ENCODE data around the gene TBX4. TPM values are rescaled to one million over a fixed set of nuclear protein-coding genes. Genes with fewer than 3 reads are reported as not detected.

TBX4 gene
- total and polyA plus RNA-seq, 2 donors from 2014 or later: not detected

- peak in 1 of 5 donors; percentile 33 for DNase-seq
- no peak overlapping the region for H3K4me3 ChIP-seq (ENCODE audit: low read length in 3 of 3)
- H3K27ac ChIP-seq (ENCODE audit: low read depth in 2 of 2, low read length in 2 of 2): no peak overlapping the region
- intact Hi-C loops (cut with DNase I): no loop called here
- H3K9ac ChIP-seq (ENCODE audit: low read length in 3 of 3): no peak overlapping the region
- TF ChIP-seq, protein P1, sequence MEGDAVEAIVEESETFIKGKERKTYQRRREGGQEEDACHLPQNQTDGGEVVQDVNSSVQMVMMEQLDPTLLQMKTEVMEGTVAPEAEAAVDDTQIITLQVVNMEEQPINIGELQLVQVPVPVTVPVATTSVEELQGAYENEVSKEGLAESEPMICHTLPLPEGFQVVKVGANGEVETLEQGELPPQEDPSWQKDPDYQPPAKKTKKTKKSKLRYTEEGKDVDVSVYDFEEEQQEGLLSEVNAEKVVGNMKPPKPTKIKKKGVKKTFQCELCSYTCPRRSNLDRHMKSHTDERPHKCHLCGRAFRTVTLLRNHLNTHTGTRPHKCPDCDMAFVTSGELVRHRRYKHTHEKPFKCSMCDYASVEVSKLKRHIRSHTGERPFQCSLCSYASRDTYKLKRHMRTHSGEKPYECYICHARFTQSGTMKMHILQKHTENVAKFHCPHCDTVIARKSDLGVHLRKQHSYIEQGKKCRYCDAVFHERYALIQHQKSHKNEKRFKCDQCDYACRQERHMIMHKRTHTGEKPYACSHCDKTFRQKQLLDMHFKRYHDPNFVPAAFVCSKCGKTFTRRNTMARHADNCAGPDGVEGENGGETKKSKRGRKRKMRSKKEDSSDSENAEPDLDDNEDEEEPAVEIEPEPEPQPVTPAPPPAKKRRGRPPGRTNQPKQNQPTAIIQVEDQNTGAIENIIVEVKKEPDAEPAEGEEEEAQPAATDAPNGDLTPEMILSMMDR (IDR thresholded peaks at IDR 0.05; ENCODE audit: borderline replicate concordance, extremely low read depth, insufficient read depth): no peak
- H3K4me1 ChIP-seq (ENCODE audit: control insufficient read depth in 2 of 3, insufficient read depth in 2 of 3, low read depth in 1 of 3, low read length in 3 of 3): no peaks in the 10 kb centered on the region
- no peaks in the 10 kb centered on the region for H3K9me3 ChIP-seq (ENCODE audit: control insufficient read depth in 2 of 3, insufficient read depth in 1 of 3, low read length in 3 of 3)
- FAIRE-seq: no peak
- H3K27me3 ChIP-seq (ENCODE audit: control insufficient read depth, insufficient read depth, low read length): no peaks in the 10 kb centered on the region
- no peaks in the 10 kb centered on the region for H3K36me3 ChIP-seq (ENCODE audit: control insufficient read depth in 2 of 3, insufficient read depth in 3 of 3, low read length in 3 of 3)
Observed at GRCh38 chr17:61480414-61480807, 28.2 kb downstream of the TBX4 start.

- intact Hi-C loops (cut with DNase I): no loop called here
- Histone ChIP-seq H3K4me1 (ENCODE audit: control insufficient read depth in 2 of 3, insufficient read depth in 2 of 3, low read depth in 1 of 3, low read length in 3 of 3) (no peaks in the 10 kb centered on the region), H3K9me3 (ENCODE audit: control insufficient read depth in 2 of 3, insufficient read depth in 1 of 3, low read length in 3 of 3) (no peaks in the 10 kb centered on the region), H3K4me3 (ENCODE audit: low read length in 3 of 3) (no peak overlapping the region), H3K9ac (ENCODE audit: low read length in 3 of 3) (no peak overlapping the region), H3K36me3 (ENCODE audit: control insufficient read depth in 2 of 3, insufficient read depth in 3 of 3, low read length in 3 of 3) (no peaks in the 10 kb centered on the region), H3K27me3 (ENCODE audit: control insufficient read depth, insufficient read depth, low read length) (no peaks in the 10 kb centered on the region), H3K27ac (ENCODE audit: low read depth in 2 of 2, low read length in 2 of 2) (no peak overlapping the region)
- FAIRE-seq (no peak), DNase-seq (peak in 1 of 5 donors; percentile 48)
- TF ChIP-seq, protein P1 (IDR thresholded peaks at IDR 0.05; ENCODE audit: borderline replicate concordance, extremely low read depth, insufficient read depth): no peak
Observed at GRCh38 chr17:61481421-61481820, 29.2 kb downstream of the TBX4 start.

DNA sequence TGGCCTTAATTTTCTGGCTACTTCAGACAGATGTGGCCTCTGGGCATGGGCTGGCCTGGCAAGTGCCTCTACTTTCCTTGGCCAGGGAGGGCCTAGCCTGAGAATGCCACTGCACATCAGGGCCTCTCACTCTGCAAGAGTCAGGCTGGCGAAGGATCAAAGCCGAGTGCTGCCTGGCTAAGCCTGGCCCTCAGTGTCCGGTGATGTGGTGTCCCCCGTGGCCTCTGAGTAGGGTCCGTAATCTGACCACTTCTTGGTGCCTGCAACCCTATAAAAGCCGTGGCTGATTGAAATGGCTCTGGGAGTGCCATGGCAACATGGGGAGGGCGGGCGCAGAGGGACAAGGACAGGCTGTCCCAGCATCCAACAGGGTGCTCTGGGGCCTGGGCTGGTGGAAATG is 30.2 kb downstream of the TBX4 start:
- TF ChIP-seq, protein P1 (IDR thresholded peaks at IDR 0.05; ENCODE audit: borderline replicate concordance, extremely low read depth, insufficient read depth): no peak
- Histone ChIP-seq H3K27ac (ENCODE audit: low read depth in 2 of 2, low read length in 2 of 2) (no peak overlapping the region), H3K36me3 (ENCODE audit: control insufficient read depth in 2 of 3, insufficient read depth in 3 of 3, low read length in 3 of 3) (no peaks in the 10 kb centered on the region), H3K4me1 (ENCODE audit: control insufficient read depth in 2 of 3, insufficient read depth in 2 of 3, low read depth in 1 of 3, low read length in 3 of 3) (no peaks in the 10 kb centered on the region), H3K4me3 (ENCODE audit: low read length in 3 of 3) (no peak overlapping the region), H3K27me3 (ENCODE audit: control insufficient read depth, insufficient read depth, low read length) (no peaks in the 10 kb centered on the region), H3K9ac (ENCODE audit: low read length in 3 of 3) (no peak overlapping the region), H3K9me3 (ENCODE audit: control insufficient read depth in 2 of 3, insufficient read depth in 1 of 3, low read length in 3 of 3) (no peaks in the 10 kb centered on the region)
- intact Hi-C loops (cut with DNase I): no loop called here
- no peak for FAIRE-seq
- DNase-seq: peak in 1 of 5 donors; percentile 35

DNA sequence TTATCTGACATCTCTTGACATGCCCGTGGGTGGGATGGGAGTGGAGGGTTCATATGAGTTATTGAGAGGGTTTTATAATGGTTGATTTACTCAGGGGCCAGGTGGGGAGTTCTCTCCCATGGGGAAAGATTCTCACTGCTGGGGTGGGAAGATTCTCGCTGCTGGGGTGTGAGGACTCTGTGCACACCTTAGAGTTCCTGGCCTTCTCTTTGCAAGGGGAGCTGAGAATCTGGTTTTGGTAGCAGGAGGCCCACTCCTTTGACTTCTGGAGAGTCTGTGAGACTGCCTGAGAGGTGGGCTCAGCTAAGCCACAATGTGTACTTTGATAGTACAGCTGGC is 31.5 kb downstream of the TBX4 start:
- TF ChIP-seq, protein P1 (IDR thresholded peaks at IDR 0.05; ENCODE audit: borderline replicate concordance, extremely low read depth, insufficient read depth): no peak
- Histone ChIP-seq H3K36me3 (ENCODE audit: control insufficient read depth in 2 of 3, insufficient read depth in 3 of 3, low read length in 3 of 3) (no peaks in the 10 kb centered on the region), H3K9ac (ENCODE audit: low read length in 3 of 3) (no peak overlapping the region), H3K27ac (ENCODE audit: low read depth in 2 of 2, low read length in 2 of 2) (no peak overlapping the region), H3K4me3 (ENCODE audit: low read length in 3 of 3) (no peak overlapping the region), H3K27me3 (ENCODE audit: control insufficient read depth, insufficient read depth, low read length) (no peaks in the 10 kb centered on the region), H3K4me1 (ENCODE audit: control insufficient read depth in 2 of 3, insufficient read depth in 2 of 3, low read depth in 1 of 3, low read length in 3 of 3) (no peaks in the 10 kb centered on the region), H3K9me3 (ENCODE audit: control insufficient read depth in 2 of 3, insufficient read depth in 1 of 3, low read length in 3 of 3) (no peaks in the 10 kb centered on the region)
- intact Hi-C loops (cut with DNase I): no loop called here
- FAIRE-seq (no peak), DNase-seq (no peak)
